Measurements from ENCODE around the gene PARP6.

The PARP6 gene
- total RNA-seq = 64.6 to 72.3 reads per million in 2 donors

- DNase-seq = peak; percentile 96 to 100 (median 99)
Observed at GRCh38 chr15:72272213-72272996, at the start of gene PARP6. Gene PARP6 (minus strand): TSS chr15:72272554. CDS start chr15:72267477, 5,077 bp downstream.

- peak; percentile 44 to 80 (median 78) for DNase-seq
Observed at GRCh38 chr15:72319985-72320671, 47.8 kb upstream of the PARP6 start, which contains the start of gene CELF6. Gene CELF6 (minus strand): TSS chr15:72320157. CDS start chr15:72319874, 283 bp downstream.

DNA sequence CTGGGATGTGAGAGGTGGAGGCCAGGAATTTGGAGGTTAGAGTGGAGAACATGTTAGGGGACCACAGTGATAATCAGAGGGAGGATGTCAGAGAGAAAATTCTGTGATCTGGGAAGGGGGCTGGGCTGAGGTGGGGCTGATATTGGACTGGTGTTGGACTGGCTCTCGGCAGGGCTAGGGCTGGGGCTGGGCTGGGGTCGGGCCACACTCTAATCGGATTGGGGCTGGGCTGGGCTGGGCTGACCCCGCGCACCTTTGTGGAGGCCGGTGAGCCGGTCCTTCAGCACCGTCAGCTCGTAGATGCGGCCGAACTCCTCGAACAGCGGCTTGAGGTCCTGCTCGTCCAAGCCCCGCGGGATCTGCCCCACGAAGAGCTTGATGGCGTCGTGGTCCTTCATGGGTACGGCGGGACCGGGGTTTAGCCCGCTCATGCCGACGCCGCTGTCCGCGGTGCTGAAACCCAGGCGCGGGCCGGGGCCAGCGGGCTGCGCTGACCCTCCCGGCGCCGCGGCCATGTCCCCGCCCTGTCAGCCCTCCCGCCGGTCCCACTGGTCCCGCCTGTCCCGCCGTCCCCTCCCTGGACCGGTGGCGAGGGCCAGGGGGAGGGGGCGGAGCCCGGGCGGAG is 47.1 kb upstream of the PARP6 start:
- DNase-seq = peak; percentile 14 to 37 (median 31)

GRCh38 chr15:72318408-72318942 is 46.1 kb upstream of the PARP6 start:
- DNase-seq = no peak

DNA sequence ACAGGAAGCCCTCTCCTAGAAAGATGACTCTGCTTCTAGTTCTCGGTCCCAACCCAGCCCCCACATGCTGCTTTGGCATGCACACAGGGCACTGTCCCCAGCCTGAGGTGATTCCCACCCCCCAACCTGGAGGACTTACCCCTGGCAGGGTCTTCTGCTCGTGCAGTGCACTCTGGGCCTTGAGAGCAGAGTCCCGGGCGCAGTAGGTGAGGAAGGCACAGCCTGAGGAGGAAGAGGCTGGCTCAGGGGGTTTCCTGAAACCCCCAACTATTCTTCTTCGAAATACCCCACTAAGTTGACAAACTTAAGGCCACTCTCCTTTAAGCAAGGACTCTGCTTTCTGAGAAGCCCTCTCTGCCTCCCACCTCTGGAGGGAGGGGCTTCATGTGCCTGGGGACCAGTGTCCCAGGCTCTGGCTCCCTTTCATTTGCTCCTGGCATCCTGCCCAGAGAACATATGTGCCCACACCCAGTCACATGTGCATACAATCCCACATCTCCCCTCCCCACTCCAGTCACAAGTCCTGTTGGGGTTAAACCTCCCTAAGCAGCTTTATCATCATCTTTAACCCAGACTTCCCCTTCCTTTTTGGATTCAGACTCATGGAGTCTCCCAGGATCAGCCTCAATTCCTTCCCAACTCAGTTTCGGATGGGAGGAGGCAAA is 43.5 kb upstream of the PARP6 start:
- no peak for DNase-seq

- no peak for DNase-seq
Observed at GRCh38 chr15:72313881-72314280, 41.5 kb upstream of the PARP6 start.

GRCh38 chr15:72313448-72313840 is 41.1 kb upstream of the PARP6 start:
- no peak for DNase-seq

- DNase-seq = peak in 4 of 5 experiments; percentile 30 to 65 (median 38)
Observed at GRCh38 chr15:72312605-72313447, 40.5 kb upstream of the PARP6 start.

- no peak for DNase-seq
Observed at GRCh38 chr15:72307026-72307425, 34.7 kb upstream of the PARP6 start.

DNA sequence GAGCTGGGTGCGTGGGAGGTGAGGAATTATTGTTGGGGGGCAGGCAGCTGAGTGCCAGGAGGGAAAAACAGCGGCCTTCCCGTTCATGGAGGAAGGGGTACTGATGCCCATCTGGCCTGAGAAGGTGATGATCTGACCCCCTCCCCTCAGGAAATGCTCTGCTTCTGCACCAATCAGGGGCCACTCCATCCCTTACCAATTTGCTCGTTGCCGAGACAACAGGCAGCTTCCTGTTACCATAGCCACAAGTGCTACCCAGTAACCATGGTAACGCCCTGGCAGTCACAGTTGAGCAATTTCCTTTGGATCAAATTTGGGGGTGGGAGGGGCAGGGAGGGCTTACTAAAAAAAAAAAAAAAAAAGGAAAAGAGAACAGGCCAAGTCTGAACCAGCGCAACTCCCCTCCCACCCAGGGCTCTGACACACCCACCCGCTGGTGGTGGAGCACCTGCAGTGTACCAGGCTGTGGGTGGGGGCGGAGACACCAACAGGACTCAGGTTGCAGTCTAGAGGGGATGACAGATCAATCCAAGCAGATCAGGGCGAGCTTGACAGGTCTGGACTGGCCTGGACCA is 33.9 kb upstream of the PARP6 start:
- peak in 3 of 5 experiments; percentile 17 to 81 (median 70) for DNase-seq

- no peak for DNase-seq
Observed at GRCh38 chr15:72304596-72304995, 32.2 kb upstream of the PARP6 start.

- DNase-seq = no peak
Observed at GRCh38 chr15:72302955-72303354, 30.6 kb upstream of the PARP6 start.

GRCh38 chr15:72289597-72290325 is 17.4 kb upstream of the PARP6 start:
- no peak for DNase-seq

- DNase-seq = no peak
Observed at GRCh38 chr15:72288796-72289596, 16.6 kb upstream of the PARP6 start.

DNA sequence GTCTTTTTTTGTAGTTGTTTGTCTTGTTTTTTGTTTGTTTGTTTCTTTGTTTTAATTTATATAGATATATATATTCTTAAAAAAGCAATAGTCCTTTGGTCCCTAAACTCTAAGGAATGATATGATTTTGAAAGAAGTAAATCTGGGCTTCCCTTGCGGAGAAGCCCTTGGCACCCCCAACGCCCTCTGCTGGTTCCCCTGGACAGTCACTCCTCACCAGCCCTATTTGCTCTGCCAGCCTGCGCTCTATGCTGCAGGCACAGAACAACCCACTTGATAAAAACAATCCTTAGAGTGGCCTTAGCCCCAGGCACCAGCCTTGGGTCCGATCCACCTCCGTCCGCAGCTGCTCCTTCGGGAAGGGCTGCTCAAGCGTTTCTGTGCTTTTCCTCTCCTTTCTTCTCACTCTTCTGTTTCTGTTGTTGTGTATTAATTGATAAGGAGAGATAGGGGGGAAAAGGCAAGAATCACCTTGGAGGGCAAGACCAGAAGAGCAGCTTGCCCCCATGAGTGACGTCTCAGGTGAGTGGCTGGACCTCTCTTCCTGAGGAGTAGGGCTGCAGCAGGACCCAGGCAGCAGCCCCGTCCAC is 13.7 kb upstream of the PARP6 start:
- DNase-seq = peak in 4 of 5 experiments; percentile 10 to 57 (median 26)

- no peak for DNase-seq
Observed at GRCh38 chr15:72285402-72285801, 13.0 kb upstream of the PARP6 start.

DNA sequence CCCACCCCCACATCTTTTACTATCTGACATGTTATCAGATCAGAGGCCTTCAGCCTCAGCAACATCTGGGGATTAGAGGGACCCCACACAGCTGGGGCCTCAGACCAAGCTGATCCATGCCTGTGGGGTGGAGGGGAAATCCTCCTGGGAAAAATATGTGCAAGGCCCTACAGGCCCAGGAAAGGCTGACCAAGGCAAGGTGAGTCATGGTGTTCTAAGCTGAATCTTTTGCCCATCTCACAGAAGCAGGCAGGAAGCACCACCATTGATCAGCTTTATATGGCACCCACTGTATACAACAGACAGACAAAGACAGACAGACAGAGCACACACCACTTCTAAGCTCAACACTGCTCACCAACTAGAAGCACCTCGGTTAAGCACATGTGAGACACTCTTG is 12.4 kb upstream of the PARP6 start:
- no peak for DNase-seq

GRCh38 chr15:72281713-72282112 is 9.4 kb upstream of the PARP6 start:
- no peak for DNase-seq

GRCh38 chr15:72280751-72281150 is 8.4 kb upstream of the PARP6 start:
- DNase-seq = no peak
